ENCODE measurements around the gene MYL6. TPM values are rescaled to one million over a fixed set of nuclear protein-coding genes. Genes with fewer than 3 reads are reported as not detected.
A peak's percentile ranks its signal among the peaks of the same experiment; 100 is the strongest.

MYL6 gene
- polyA plus RNA-seq (2011; rRNA removed) (5,667 and 6,879 TPM in 2 replicates), polyA minus RNA-seq (2011; rRNA and poly(A)+ RNA removed) (985 and 1,932 TPM in 2 replicates)

DNA sequence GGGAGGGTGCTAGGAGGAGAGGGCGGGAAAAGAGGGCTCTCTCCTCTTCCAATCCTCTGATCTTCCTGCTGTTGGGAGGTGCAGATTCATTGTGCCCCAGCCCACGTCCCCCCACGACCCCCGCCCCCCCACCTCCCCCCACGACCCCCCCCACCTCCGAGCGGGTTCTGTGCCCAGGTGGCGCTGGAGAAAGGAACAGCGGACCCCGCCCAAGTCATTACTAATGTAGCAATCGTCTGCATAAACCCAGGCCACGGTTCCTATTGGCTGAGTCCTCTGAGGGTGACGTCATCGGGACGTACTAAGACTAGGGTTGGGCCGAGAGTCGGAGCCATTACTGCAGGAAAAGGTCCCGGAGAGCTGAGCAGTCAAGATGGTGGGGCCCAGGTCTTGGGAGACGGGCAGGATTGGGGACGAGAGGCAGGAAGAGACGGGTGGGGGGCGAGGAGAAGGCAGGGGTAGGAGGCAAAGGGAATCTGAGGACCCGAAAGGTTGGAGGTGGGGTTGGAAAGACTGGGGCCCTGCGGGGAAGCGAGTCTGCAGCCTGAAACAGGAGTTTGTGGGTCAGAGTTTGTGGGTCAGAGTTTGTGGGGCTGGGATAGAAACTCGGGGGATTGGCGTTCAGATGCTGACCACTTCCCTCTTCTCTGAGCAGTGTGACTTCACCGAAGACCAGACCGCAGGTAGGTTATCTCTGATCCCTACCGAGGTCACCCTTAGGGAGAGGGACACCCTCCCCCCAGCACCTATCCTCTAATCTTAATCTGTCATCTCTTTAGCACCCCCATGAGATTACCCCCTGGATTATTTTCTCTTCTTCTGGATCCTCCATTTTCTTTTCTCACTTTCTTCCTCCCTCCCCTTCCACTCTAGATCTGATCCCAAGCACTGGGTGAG lies at the start of gene MYL6:
Gene MYL6, plus strand, starts transcription at position 331 of the 897 bp plus-strand sequence. Its CDS starts 43 bp downstream, at position 374.
- ChIA-PET POLR2A (interaction anchor here (0.5 to 1.3 kb wide), 7 partner anchors 20 to 158 kb away, joined by 3 to 14 read pairs (median 4); partner anchors contain the start of genes SMARCC2 and ZC3H10), CTCF (interaction anchor here (0.5 to 8.7 kb wide), 5 partner anchors 30 to 111 kb away, joined by 4 to 56 read pairs (median 12); partner anchors contain the start of genes ESYT1, SMARCC2 and ZC3H10)
- TF ChIP-seq CTCF (IDR thresholded peaks at IDR 0.05; ENCODE audit: insufficient read depth, low read depth, low read length): no peak
- Histone ChIP-seq H3K36me3 (ENCODE audit: control insufficient read depth, insufficient read depth, low read length) (peaks cover 26% of the 10 kb centered on the region), H3K27me3 (ENCODE audit: control insufficient read depth, insufficient read depth, low read length) (no peaks in the 10 kb centered on the region), H3K4me3 (ENCODE audit: low read depth, low read length) (peak within 1 kb of the TSS; percentile 64)
- DNase-seq (ENCODE audit: low read depth): peak; percentile 85

- Histone ChIP-seq H3K27me3 (ENCODE audit: control insufficient read depth, insufficient read depth, low read length) (no peaks in the 10 kb centered on the region), H3K36me3 (ENCODE audit: control insufficient read depth, insufficient read depth, low read length) (peaks cover 17% of the 10 kb centered on the region), H3K4me3 (ENCODE audit: low read depth, low read length) (no peak overlapping the region)
- TF ChIP-seq CTCF (IDR thresholded peaks at IDR 0.05; ENCODE audit: insufficient read depth, low read depth, low read length): no peak
- ChIA-PET POLR2A (no interaction called here), CTCF (no interaction called here)
- DNase-seq (ENCODE audit: low read depth): no peak
These were observed 47.6 kb upstream of the MYL6 start for GRCh38 chr12:56110571-56110970.

DNA sequence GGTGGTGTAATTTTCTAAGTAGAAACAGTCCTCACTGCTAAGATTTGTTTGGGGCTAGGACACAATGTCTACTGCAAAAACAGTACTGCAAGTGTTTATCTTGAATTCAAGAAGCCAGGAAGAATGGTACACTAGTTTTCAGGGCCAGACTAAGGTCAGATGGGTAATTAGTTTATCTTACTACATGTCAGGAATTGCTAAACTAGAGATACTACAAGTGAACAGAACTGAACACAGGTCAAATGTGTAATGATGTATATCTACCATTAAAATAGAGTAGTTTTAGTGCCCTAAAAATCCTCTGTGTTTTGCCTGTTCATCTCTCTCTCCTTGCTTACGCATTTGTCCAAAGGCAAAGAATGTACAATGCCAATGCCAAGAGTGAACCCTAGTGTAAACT lies 44.1 kb upstream of the MYL6 start:
- no peak overlapping the region for H3K4me3 ChIP-seq (ENCODE audit: low read depth, low read length)
- CTCF ChIA-PET: no interaction called here
- no peak for DNase-seq (ENCODE audit: low read depth)
- no peak for TF ChIP-seq CTCF (IDR thresholded peaks at IDR 0.05; ENCODE audit: insufficient read depth, low read depth, low read length)
- H3K36me3 ChIP-seq (ENCODE audit: control insufficient read depth, insufficient read depth, low read length): peaks cover 15% of the 10 kb centered on the region
- H3K27me3 ChIP-seq (ENCODE audit: control insufficient read depth, insufficient read depth, low read length): no peaks in the 10 kb centered on the region
- POLR2A ChIA-PET: no interaction called here

DNA sequence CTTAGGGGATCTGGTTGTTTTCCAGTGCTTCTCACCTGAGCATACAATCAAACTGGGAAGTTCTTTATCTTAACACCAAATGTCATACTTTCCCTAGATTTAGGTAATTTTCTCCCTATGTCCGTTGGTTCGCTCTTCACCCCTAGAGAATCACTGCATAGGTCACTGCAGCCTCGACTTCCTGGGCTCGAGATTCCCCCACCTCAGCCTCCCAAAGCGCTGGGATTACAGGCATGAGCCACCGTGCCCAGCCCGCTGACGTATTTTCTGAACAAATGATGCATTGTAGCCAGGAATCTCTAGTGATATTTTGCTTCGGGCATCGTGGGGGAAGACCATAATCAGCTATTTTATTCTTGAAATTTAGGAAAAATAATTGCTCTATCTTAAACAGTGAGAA lies 42.8 kb upstream of the MYL6 start:
- no peaks in the 10 kb centered on the region for H3K27me3 ChIP-seq (ENCODE audit: control insufficient read depth, insufficient read depth, low read length)
- ChIA-PET POLR2A (interaction anchor here (0.7 to 1.3 kb wide), 2 partner anchors 11 to 176 kb away, joined by 5 to 12 read pairs; partner anchors contain the start of gene PA2G4), CTCF (interaction anchor here (1.4 kb wide), 1 partner anchor 8 kb away, joined by 4 read pairs; no protein-coding TSS in a partner anchor)
- TF ChIP-seq CTCF (IDR thresholded peaks at IDR 0.05; ENCODE audit: insufficient read depth, low read depth, low read length): no peak
- no peak for DNase-seq (ENCODE audit: low read depth)
- peak overlapping the region; percentile 71 for H3K4me3 ChIP-seq (ENCODE audit: low read depth, low read length)
- H3K36me3 ChIP-seq (ENCODE audit: control insufficient read depth, insufficient read depth, low read length): peaks cover 13% of the 10 kb centered on the region

Data from BJ (cell line).